HG03064 (cell line): Measurements from ENCODE around the gene MRI1.
"Not testable (repeated sequence)": the region's sequence is repeated elsewhere in the genome, so short reads cannot be mapped to it uniquely, and the experiment has no call there.

ENCODE experiments used
- ATAC-seq: cut with Tn5 transposase; IDR thresholded peaks from one replicate; pipeline ENCODE4 v1.9.1; 2021; ENCODE audit warnings: low read depth; ENCODE audit not compliant: unreplicated experiment

Gene MRI1

GRCh38 chr19:13757805-13758772, 6.2 kb upstream of the MRI1 start:
- ATAC-seq = no peak

GRCh38 chr19:13758795-13759194, 5.5 kb upstream of the MRI1 start:
- no peak for ATAC-seq

- ATAC-seq = no peak
Measured at GRCh38 chr19:13761423-13761822, 2.9 kb upstream of the MRI1 start.

DNA sequence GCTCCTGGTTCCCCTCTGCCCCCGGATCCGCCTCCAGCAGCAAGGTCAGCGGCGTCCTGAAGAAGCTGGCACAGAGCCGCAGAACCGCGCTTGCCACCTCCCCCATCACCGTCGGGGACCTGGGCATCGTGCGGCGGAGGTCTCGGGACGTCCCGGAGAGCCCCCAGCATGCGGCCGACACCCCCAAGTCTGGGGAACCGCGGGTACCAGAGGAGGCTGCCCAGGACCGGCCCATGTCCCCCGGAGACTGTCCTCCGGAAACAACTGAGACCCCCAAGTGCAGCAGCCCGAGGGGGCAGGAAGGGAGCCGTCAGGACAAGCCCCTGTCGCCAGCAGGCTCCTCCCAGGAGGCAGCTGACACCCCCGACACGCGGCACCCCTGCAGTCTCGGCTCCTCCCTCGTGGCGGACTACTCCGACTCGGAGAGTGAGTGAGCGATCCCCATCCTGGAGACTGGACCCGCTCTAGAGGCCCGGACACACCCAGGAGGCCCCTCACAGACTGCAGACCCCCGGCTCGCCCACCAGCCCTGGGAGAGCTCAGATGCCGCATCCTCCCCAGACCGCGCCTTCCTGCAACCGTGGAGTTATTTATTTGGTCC, 1.6 kb upstream of the MRI1 start:
- ATAC-seq = no peak

DNA sequence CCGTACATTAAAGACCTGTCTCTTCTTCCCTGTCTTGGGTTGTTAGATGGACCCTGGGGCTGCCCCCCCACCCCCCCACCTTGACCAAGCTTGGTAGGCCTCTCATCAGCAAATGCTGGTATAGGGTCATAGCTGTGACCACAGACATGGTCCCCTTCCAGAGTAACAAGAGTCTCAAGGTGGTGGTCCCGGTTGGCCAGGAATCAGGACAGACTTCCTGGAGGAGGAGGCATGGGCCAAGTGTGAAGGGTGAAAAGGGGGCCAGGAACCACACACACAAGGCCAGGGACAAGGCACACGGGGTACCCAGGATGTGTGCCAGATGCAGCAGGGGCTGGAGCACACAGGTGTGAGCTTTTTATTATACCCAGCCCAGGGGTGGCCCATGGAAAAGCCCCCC, 1.1 kb upstream of the MRI1 start:
- ATAC-seq = no peak

DNA sequence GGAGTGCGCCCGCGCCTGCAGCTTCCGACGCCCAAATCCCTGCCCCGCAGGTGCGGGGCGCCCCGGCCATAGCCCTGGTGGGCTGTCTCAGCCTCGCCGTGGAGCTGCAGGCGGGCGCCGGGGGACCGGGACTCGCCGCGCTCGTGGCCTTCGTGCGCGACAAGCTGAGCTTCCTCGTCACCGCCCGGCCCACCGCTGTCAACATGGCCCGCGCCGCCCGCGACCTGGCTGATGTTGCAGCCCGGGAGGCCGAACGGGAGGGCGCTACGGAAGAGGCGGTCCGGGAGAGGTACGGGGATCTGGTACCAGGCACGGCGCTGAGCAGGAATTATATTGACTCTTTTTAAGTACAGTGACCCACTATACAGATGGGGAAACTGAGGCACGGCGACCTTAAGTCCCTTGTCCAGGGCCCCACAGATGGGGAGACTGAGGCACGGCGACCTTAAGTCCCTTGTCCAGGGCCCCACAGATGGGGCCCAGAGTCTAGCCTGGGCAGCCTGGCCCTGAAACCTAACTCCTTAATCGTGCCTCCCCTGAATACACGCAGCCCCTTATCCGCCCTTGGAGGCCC, 586 bp downstream of the MRI1 start:
- ATAC-seq = no peak

GRCh38 chr19:13765395-13766094, 1.2 kb downstream of the MRI1 start:
- ATAC-seq = no peak

GRCh38 chr19:13766095-13766481, 1.8 kb downstream of the MRI1 start:
- no peak for ATAC-seq

GRCh38 chr19:13768510-13768909, 4.2 kb downstream of the MRI1 start:
- ATAC-seq = no peak

- ATAC-seq = no peak
Measured at GRCh38 chr19:13770013-13770635, 5.8 kb downstream of the MRI1 start.

DNA sequence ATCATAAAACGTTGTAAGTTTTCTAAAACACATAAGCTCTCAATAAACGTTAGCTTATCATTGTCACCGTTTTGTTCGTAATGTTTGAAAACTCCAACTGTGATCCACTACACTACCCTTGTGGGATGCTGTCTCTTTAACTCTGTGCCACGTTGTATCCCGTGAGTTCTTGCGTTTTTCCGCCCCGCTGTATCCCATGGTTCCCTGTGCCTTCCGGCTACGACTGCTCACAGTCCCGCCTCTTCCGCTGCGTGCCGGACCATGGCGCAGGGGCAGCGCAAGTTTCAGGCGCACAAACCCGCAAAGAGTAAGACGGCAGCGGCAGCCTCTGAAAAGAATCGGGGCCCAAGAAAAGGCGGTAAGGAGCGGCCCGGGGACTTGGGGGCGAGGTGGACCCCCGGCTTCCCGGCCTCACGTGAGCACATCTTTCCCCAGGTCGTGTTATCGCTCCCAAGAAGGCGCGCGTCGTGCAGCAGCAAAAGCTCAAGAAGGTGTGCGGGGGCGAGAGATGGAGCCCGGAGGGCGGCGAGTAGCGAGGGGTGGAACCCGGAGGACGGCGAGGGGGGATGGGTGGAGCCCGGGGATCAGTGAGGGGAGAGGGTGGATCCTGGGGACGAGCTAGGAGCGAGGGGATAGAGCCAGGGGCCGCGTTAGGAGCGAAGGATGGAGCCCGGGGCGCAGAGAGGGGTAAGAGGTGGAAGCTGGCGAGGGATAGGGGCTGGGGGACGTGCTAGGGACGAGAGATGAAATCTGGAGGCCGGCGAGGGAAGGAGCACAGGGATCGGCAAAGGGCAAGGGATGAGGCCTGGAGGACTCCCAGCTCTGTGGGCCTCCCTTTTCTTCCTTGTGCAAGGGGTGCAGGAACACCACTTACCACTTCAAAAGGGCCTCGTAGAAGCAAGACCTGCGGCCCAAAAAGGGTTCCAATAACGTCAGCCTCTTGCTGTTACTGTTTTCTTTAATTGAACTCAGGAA, 10.2 kb downstream of the MRI1 start, which contains the start of gene C19orf53:
Gene C19orf53, plus strand, starts transcription at position 240 of the 975 bp plus-strand sequence. Its CDS starts 22 bp downstream, at position 262.
- peak; percentile 81 for ATAC-seq

DNA sequence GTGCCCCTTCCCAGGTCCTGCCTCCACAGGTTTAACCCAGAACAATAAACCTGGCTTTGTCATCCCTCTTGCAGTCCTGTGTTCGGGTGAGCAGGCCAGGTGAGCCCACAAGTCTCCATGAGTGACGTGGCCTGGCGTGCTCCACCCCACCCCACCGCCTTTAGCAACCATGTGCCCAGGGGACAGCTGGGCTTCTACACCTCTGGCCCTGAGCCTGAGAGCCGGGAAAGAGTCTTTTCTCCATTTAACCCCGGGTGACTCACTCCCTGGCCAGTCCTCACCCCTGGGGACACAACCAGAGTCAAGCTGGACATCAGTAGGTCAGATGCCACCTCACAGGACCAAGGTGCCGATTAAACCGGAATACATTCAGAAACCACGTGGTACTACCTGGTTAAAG, 14.1 kb downstream of the MRI1 start:
- no peak for ATAC-seq

DNA sequence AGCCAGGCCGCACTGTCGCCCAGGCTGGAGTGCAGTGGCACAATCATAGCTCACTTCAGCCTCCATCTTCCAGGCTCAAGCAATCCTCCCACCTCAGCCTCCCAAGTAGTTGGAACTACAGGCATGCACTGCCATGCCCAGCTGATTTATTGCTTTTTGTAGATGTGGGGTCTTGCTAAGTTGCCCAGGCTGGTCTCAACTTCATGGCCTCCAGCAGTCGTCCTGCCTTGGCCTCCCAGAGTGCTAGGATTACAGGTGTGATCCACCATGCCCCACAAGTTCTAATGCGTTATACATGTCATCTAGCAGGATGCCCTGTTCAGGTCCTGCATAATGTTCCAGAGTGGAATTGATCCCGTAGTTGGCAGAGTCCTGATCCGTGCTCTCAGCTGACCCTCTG, 14.5 kb downstream of the MRI1 start:
- no peak for ATAC-seq

DNA sequence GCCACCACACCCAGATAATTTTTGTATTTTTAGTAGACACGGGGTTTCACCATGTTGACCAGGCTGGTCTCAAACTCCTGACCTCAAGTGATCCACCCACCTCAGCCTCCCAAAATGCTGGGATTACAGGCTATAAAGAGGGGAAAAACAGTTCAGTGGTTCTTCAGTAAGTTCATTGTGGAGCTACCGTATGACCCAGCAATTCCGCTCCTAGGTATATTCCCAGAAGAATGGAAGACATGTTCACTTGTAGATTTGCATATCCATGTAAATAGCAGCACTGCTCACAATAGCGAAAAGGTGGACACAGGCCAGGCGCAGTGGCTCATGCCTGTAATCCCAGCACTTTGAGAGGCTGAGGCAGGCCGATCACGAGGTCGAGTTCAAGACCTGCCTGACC, 15.5 kb downstream of the MRI1 start:
- ATAC-seq = not testable (repeated sequence)

DNA sequence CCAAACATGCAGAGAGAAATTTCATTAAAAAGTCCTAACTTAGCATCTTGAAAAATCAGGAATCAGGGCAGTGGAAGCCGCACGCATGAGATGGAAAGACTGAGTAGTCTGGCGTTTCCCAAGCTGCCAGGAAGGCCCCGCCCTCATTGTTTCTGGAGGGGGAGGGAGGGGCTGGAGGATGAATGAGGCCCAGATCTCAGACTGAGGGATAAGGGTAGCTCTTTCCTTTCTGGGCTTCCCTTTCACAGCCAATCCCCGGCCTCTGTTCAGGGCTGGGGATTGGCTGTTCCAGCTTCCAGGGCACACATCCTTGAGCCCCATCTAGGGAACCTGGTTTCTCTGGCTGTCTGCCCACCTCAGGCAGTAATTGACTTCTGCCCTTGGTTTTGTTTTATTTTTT, 17.2 kb downstream of the MRI1 start:
- ATAC-seq = no peak

- ATAC-seq = no peak
Measured at GRCh38 chr19:13782537-13782936, 18.2 kb downstream of the MRI1 start.

- no peak for ATAC-seq
Measured at GRCh38 chr19:13783565-13784500, 19.5 kb downstream of the MRI1 start.

DNA sequence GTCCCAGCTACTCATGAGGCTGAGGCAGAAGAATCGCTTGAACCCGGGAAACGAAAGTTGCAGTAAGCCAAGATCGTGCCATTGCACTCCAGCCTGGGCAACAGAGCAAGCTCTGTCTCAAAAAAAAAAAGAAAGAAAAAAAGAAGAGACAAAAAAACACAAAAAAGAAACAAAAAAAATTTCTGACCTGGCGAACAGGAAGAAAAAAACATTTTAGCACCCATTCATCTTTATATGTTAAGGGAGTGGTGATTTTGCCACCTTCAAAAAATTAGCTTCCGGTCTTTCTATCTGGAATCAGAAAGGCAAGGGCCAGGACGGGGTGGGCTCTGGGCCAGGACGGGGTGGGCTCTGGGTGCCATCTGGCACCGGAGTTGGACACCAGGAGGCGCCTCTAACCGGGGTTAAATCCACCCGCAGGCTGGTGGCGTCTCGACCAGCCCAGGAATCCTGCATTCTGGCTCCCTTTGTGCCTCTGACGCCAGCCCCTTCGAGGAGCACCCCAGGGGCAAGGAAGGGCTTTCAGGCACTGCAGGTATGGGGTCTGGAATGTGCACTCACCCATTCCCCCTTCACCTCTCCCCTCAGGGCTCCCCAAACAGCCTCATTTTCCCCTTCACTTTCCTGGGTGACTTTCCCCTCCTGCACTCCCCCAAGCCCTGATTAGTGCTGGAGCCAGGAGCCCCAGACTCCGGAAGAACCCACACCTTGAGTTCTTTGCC, 20.6 kb downstream of the MRI1 start:
- ATAC-seq = no peak
